Common myeloid progenitor, CD34-positive (primary cell): ENCODE measurements around the gene ALPP.
"Not testable (repeated sequence)": the region's sequence is repeated elsewhere in the genome, so short reads cannot be mapped to it uniquely, and the experiment has no call there.

ENCODE experiments used
- CTCF ChIA-PET: fragments of 350-600 bp; sonication (Branson Sonifier 250); formaldehyde crosslinking; loops from one replicate; lab custom pipeline; 2021; ENCODE audit warnings: antibody characterized with exemption; lab: Charles Lee
- POLR2A ChIA-PET: fragments of 350-600 bp; sonication (Branson Sonifier 250); formaldehyde crosslinking; loops from one replicate; lab custom pipeline; 2021; ENCODE audit warnings: antibody characterized with exemption; lab: Charles Lee
- DNase-seq, 3 donors: peaks; one replicate each; pipeline versions ENCODE4 v3.0.0 to v3.0.0-alpha.2; 2013
- H3K27ac ChIP-seq, 2 experiments: 1 replicate in 1 of 2; 2 replicates in 1 of 2; pipeline ENCODE4 v1.7.0; 2013; ENCODE audit warnings: inconsistent platforms in 2 of 2, low read length in 2 of 2, mild to moderate bottlenecking in 2 of 2, low read depth in 1 of 2, moderate library complexity in 1 of 2; ENCODE audit not compliant: severe bottlenecking in 2 of 2, insufficient read depth in 1 of 2, poor library complexity in 1 of 2
- H3K27me3 ChIP-seq, 5 experiments: replicated peaks in 2 of 5; 1 replicate in 3 of 5; 2 replicates in 2 of 5; pipeline versions ENCODE4 v1.6.1 to v1.7.0; 2013; ENCODE audit warnings: low read length in 4 of 5, mild to moderate bottlenecking in 2 of 5, moderate library complexity in 2 of 5, inconsistent platforms in 1 of 5; ENCODE audit not compliant: insufficient read depth in 5 of 5, control insufficient read depth in 4 of 5
- H3K36me3 ChIP-seq, 4 experiments: 1 replicate in 2 of 4; 2 replicates in 2 of 4; pipeline versions ENCODE4 v1.6.1 to v1.7.0; 2013; ENCODE audit warnings: low read length in 3 of 4, control low read depth in 1 of 4, mild to moderate bottlenecking in 1 of 4; ENCODE audit not compliant: control insufficient read depth in 4 of 4, insufficient read depth in 4 of 4
- H3K4me1 ChIP-seq, 4 experiments: 1 replicate in 3 of 4; 2 replicates in 1 of 4; pipeline versions ENCODE4 v1.6.1 to v1.7.1; 2013; ENCODE audit warnings: low read length in 3 of 4, mild to moderate bottlenecking in 3 of 4, control low read depth in 1 of 4, inconsistent platforms in 1 of 4, moderate library complexity in 1 of 4; ENCODE audit not compliant: control insufficient read depth in 4 of 4, insufficient read depth in 4 of 4; ENCODE audit errors: control extremely low read depth in 1 of 4
- H3K4me3 ChIP-seq, 7 experiments: 1 replicate in 4 of 7; 2 replicates in 3 of 7; pipeline versions ENCODE4 v1.5.1 to v1.7.0; 2013; ENCODE audit warnings: mild to moderate bottlenecking in 7 of 7, low read length in 6 of 7, moderate library complexity in 6 of 7, inconsistent platforms in 2 of 7, low read depth in 2 of 7, control low read depth in 1 of 7; ENCODE audit not compliant: insufficient read depth in 4 of 7, control insufficient read depth in 1 of 7; ENCODE audit errors: extremely low read depth in 1 of 7
- H3K9me3 ChIP-seq, 5 experiments: 1 replicate in 4 of 5; 2 replicates in 1 of 5; pipeline versions ENCODE4 v1.6.1 to v1.7.1; 2013; ENCODE audit warnings: low read length in 4 of 5, mild to moderate bottlenecking in 2 of 5, inconsistent platforms in 1 of 5, low read depth in 1 of 5, moderate library complexity in 1 of 5; ENCODE audit not compliant: control insufficient read depth in 4 of 5, insufficient read depth in 2 of 5; ENCODE audit errors: control extremely low read depth in 1 of 5
- WGBS: methylation state at CpG from one replicate; pipeline ENCODE4 v1.1.5; 2013; ENCODE audit not compliant: insufficient coverage; 5-methylcytosine and 5-hydroxymethylcytosine counted together

Gene ALPP

DNA sequence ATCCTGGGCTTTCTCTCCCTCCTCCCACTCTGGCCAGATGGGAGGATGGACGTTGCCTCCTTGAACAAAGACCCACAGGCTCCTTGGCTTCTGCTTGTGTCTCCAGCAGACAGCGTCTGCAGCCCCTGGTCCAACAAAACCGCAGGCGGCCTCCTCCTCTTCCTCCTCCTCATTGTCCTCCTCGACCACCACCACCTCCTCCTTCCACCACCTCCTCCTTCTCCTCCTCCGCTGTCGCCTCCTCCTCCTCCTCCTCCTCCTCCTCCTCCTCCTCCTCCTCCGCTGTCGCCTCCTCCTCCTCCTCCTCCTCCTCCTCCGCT is 45.7 kb upstream of the ALPP start:
- H3K4me3 ChIP-seq = no peak overlapping the region
- H3K9me3 ChIP-seq = no peaks in the 10 kb centered on the region
- POLR2A ChIA-PET = no interaction called here
- WGBS = 100% methylated on average over 3 of the region's 10 CpGs
- H3K4me1 ChIP-seq = peaks cover 0 to 4% (median 0%) of the 10 kb centered on the region in 4 experiments
- no peaks in the 10 kb centered on the region for H3K27me3 ChIP-seq
- no peak overlapping the region for H3K27ac ChIP-seq
- peaks cover 0 to 8% (median 3%) of the 10 kb centered on the region in 4 experiments for H3K36me3 ChIP-seq
- CTCF ChIA-PET = interaction anchor here (2.1 kb wide), 2 partner anchors 102 to 107 kb away, joined by 11 to 14 read pairs; no protein-coding TSS in a partner anchor
- DNase-seq = no peak

DNA sequence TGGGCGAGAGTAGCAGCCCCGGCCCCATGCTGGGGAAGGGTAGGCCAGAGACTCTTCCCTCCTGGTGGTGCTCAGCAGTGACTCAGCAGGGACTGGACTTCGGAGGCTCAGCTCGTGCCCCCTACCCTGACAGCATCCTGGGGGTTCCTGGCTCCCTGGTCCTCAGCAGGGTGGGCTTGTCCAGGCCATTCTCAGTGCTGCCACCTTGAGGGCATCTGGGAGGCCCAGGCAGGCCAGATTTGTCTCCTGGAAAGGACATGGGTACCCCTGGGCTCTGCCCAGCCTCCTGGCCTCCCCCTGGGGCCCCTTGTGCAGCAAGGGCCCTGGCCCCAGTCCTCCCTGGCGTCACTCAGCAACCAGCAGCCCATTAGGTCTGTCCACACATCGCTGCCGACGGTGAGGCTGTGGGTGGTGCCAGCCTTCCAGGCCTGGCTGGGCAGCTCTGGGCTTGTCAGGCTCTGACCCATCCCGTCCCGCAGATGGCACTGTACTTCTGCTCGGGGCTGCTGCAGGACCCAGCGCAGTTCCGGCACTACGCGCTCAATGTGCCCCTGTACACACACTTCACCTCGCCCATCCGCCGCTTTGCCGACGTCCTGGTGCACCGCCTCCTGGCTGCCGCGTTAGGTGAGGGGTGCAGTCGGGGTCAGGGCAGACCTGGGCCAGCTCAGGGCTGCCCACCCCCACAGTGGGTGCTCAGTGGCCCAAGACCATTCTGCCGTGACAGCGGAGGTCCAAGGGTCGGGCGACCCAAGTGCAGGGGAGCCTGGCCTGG is 45.0 kb upstream of the ALPP start:
- 94% methylated on average over 25 of the region's 28 CpGs for WGBS
- CTCF ChIA-PET = interaction anchor here (1.1 to 5.4 kb wide), 7 partner anchors 10 to 433 kb away, joined by 3 to 47 read pairs (median 5); no protein-coding TSS in a partner anchor
- POLR2A ChIA-PET = no interaction called here
- Histone ChIP-seq H3K27me3 (no peaks in the 10 kb centered on the region), H3K27ac (no peak overlapping the region), H3K36me3 (peaks cover 0 to 8% (median 3%) of the 10 kb centered on the region in 4 experiments), H3K4me1 (peaks cover 0 to 4% (median 0%) of the 10 kb centered on the region in 4 experiments), H3K4me3 (no peak overlapping the region), H3K9me3 (no peaks in the 10 kb centered on the region)
- DNase-seq = peak in 2 of 3 donors; percentile 37 to 47

DNA sequence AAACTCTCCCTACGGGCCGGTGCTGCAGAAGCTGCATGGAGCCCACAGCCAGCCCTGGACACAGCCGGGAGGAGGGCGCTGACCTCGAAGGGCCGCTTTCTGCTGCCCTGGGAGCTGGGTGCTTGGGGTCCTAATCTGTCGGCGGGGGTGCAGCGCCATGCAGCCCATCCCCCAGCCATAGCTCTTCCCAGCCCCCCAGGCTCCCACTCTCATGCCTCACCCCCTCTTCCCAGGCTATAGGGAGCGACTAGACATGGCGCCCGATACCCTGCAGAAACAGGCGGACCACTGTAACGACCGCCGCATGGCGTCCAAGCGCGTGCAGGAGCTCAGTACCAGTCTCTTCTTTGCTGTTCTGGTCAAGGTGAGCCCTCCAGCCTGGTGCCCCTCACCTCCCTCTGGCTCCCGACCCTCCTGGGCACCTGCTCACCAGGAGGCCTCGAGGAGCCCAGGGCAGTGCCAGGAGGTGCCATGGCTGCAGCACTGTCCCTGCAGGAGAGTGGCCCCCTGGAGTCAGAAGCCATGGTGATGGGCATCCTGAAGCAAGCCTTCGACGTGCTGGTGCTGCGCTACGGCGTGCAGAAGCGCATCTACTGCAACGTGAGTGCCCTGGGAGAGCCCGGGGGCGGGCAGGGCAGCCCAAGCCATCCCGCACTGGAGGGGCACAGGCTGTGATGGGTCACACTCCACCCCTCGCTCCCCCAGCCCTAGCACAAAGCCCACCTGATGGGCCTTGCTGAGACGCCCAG is 44.2 kb upstream of the ALPP start:
- POLR2A ChIA-PET, H3K27ac ChIP-seq, DNase-seq, H3K36me3 ChIP-seq, H3K4me3 ChIP-seq, H3K4me1 ChIP-seq, H3K9me3 ChIP-seq, H3K27me3 ChIP-seq: not testable (repeated sequence)
- WGBS = 98% methylated on average over 15 of the region's 33 CpGs
- CTCF ChIA-PET = interaction anchor here (1.1 to 5.4 kb wide), 8 partner anchors 9 to 434 kb away, joined by 3 to 47 read pairs (median 5); no protein-coding TSS in a partner anchor

DNA sequence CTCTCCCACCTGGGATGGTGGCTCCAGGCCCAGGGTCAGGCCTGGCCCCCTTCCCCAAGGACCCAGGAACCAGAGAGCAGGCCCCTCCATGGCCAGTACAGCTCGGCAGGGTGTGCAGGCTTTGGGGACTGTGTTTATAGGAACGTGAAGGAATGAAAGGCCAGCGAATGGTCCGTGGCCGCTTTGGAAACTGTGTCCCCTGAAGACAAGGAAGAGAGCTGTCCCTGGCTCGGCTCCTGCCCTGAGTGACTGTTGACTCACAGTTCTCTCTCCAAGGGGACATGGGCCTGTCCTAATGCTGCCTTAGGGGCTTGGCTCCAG is 43.7 kb upstream of the ALPP start:
- POLR2A ChIA-PET, H3K36me3 ChIP-seq, H3K9me3 ChIP-seq, H3K27ac ChIP-seq, H3K4me1 ChIP-seq, H3K4me3 ChIP-seq, H3K27me3 ChIP-seq, DNase-seq: not testable (repeated sequence)
- no CpG with 5 or more reads among the region's 6 CpGs for WGBS
- CTCF ChIA-PET = interaction anchor here (1.1 to 5.4 kb wide), 11 partner anchors 9 to 105 kb away, joined by 3 to 47 read pairs (median 5); no protein-coding TSS in a partner anchor

DNA sequence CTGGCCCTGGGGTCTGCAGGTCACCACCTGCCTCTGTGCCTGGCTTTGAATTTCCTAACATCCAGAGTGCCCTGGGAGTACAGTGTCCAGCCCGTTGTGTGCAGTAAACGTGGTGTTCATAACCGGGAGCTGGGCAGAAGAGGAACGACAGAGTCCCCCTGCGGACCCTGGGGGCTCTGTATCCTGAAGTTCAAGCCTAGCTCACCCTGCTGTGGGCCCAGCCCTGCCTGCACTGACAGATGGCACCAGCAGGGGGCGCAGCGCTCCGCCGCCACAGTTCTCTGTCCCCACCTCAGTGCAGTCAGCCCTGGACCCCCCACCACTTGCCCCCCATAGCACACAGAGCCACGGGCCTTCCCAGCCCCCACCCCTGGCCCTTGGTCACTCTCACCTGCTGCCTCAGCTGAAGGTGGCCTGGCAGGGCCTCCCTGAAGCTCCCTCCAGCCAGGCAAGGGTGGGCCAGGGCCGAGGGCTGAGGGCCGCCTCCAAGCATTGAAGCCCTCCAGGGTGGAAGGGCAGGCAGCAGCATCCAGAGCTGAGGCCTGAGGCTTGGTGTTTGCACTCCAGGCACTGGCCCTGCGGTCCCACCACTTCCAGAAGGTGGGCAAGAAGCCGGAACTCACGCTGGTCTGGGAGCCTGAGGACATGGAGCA is 43.2 kb upstream of the ALPP start:
- H3K9me3 ChIP-seq, H3K4me1 ChIP-seq, DNase-seq, H3K27ac ChIP-seq, H3K4me3 ChIP-seq, H3K27me3 ChIP-seq: not testable (repeated sequence)
- H3K36me3 ChIP-seq = peaks cover 0 to 10% (median 3%) of the 10 kb centered on the region in 4 experiments
- ChIA-PET POLR2A (interaction anchor here (0.6 kb wide), 1 partner anchor 41 kb away, joined by 3 read pairs; no protein-coding TSS in a partner anchor), CTCF (interaction anchor here (1.1 to 5.4 kb wide), 10 partner anchors 8 to 104 kb away, joined by 3 to 47 read pairs (median 5); no protein-coding TSS in a partner anchor)
- WGBS = 91% methylated on average over 10 of the region's 15 CpGs

DNA sequence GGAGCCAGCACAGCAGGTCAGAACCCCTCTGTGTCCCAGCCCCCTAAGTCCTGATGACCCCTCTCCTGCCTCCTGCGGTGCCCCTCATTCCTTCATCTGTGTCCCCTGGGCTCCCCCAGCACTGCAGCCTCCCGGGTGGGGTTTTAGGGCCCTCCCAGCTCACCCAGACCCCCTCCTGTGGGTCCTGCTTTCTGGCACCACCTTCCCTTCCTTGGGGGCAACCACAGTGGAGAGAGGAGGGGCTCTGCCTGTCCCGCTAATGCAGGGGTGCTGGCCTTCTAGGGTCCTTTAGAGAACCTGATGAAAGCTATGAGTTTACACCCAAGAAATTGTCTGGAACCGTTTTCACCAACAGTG is 42.7 kb upstream of the ALPP start:
- Histone ChIP-seq H3K36me3 (peaks cover 0 to 10% (median 3%) of the 10 kb centered on the region in 4 experiments), H3K27me3 (no peaks in the 10 kb centered on the region), H3K4me3 (no peak overlapping the region), H3K4me1 (peaks cover 0 to 4% (median 0%) of the 10 kb centered on the region in 4 experiments), H3K9me3 (no peaks in the 10 kb centered on the region), H3K27ac (no peak overlapping the region)
- ChIA-PET CTCF (interaction anchor here (0.9 to 5.4 kb wide), 10 partner anchors 8 to 207 kb away, joined by 3 to 47 read pairs (median 5); no protein-coding TSS in a partner anchor), POLR2A (interaction anchor here (0.6 kb wide), 1 partner anchor 42 kb away, joined by 3 read pairs; no protein-coding TSS in a partner anchor)
- 94% methylated on average over 4 of the region's 4 CpGs for WGBS
- DNase-seq = no peak
